ENCODE results near the gene KRTAP2-4.

- TF ChIP-seq ZNF367 (CRISPR knock-in tag; IDR thresholded peaks at IDR 0.05; ENCODE audit: borderline replicate concordance) = no peak
- TF ChIP-seq ZNF562 (CRISPR knock-in tag; IDR thresholded peaks at IDR 0.05; ENCODE audit: borderline replicate concordance) = no peak
- TF ChIP-seq ATF3 (CRISPR knock-in tag; IDR thresholded peaks at IDR 0.05) = no peak
- TF ChIP-seq ELK4 (CRISPR knock-in tag; IDR thresholded peaks at IDR 0.05; ENCODE audit: borderline replicate concordance) = no peak
- no peak for TF ChIP-seq ZNF383 (CRISPR knock-in tag; IDR thresholded peaks at IDR 0.05; ENCODE audit: borderline replicate concordance)
- TF ChIP-seq CREB1 (IDR thresholded peaks at IDR 0.05) = no peak
- TF ChIP-seq CREB1 (CRISPR knock-in tag; IDR thresholded peaks at IDR 0.05) = no peak
- TF ChIP-seq, protein P1, sequence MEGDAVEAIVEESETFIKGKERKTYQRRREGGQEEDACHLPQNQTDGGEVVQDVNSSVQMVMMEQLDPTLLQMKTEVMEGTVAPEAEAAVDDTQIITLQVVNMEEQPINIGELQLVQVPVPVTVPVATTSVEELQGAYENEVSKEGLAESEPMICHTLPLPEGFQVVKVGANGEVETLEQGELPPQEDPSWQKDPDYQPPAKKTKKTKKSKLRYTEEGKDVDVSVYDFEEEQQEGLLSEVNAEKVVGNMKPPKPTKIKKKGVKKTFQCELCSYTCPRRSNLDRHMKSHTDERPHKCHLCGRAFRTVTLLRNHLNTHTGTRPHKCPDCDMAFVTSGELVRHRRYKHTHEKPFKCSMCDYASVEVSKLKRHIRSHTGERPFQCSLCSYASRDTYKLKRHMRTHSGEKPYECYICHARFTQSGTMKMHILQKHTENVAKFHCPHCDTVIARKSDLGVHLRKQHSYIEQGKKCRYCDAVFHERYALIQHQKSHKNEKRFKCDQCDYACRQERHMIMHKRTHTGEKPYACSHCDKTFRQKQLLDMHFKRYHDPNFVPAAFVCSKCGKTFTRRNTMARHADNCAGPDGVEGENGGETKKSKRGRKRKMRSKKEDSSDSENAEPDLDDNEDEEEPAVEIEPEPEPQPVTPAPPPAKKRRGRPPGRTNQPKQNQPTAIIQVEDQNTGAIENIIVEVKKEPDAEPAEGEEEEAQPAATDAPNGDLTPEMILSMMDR (CRISPR knock-in tag; IDR thresholded peaks at IDR 0.05) = no peak
- TF ChIP-seq, protein P2, sequence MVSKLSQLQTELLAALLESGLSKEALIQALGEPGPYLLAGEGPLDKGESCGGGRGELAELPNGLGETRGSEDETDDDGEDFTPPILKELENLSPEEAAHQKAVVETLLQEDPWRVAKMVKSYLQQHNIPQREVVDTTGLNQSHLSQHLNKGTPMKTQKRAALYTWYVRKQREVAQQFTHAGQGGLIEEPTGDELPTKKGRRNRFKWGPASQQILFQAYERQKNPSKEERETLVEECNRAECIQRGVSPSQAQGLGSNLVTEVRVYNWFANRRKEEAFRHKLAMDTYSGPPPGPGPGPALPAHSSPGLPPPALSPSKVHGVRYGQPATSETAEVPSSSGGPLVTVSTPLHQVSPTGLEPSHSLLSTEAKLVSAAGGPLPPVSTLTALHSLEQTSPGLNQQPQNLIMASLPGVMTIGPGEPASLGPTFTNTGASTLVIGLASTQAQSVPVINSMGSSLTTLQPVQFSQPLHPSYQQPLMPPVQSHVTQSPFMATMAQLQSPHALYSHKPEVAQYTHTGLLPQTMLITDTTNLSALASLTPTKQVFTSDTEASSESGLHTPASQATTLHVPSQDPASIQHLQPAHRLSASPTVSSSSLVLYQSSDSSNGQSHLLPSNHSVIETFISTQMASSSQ (IDR thresholded peaks at IDR 0.05; ENCODE audit: low read depth) = no peak
- TF ChIP-seq, protein P2 (CRISPR knock-in tag; IDR thresholded peaks at IDR 0.05; ENCODE audit: borderline replicate concordance) = no peak
- TF ChIP-seq POLR2A (IDR thresholded peaks at IDR 0.05; ENCODE audit: insufficient read depth in 1 of 2, low read depth in 2 of 2, low read length in 2 of 2) = no peak
Observed at GRCh38 chr17:41098042-41098441, 32.4 kb upstream of the KRTAP2-4 start, which contains the start of gene KRTAP4-8.

All from HepG2 (cell line).